ENCODE results near the gene ABCG4. TPM values are rescaled to one million over a fixed set of nuclear protein-coding genes. Genes with fewer than 3 reads are reported as not detected.

The ABCG4 gene
- total RNA-seq = under 1 TPM; 0.05 to 0.17 TPM
- polyA plus RNA-seq = under 1 TPM in 1 of 2 donors, not detected in 1; 0.03 TPM

GRCh38 chr11:119149018-119149785, at the start of gene ABCG4:
Gene ABCG4 (plus strand): TSS chr11:119149052. CDS start chr11:119149966, 914 bp downstream.
- WGBS = 2% methylated on average over 73 of the region's 73 CpGs
- Histone ChIP-seq H3K9me3 (ENCODE audit: control insufficient read depth in 4 of 4, low read length in 3 of 4) (no peaks in the 10 kb centered on the region), H3K27me3 (ENCODE audit: control insufficient read depth in 4 of 4, insufficient read depth in 4 of 4, low read length in 3 of 4) (peaks cover 0 to 4% (median 0%) of the 10 kb centered on the region in 4 donors), H3K27ac (ENCODE audit: low read depth in 1 of 2, low read length in 2 of 2) (no peak within 1 kb of the TSS), H3K9ac (ENCODE audit: low read depth in 1 of 2, low read length in 2 of 2) (no peak within 1 kb of the TSS), H3K4me3 (ENCODE audit: low read depth in 1 of 3, low read length in 3 of 3) (peak within 1 kb of the TSS in 2 of 3 donors; percentile 16 to 62), H3K36me3 (ENCODE audit: control insufficient read depth in 4 of 4, insufficient read depth in 3 of 4, low read depth in 1 of 4, low read length in 3 of 4) (no peaks in the 10 kb centered on the region), H3K4me1 (ENCODE audit: control insufficient read depth in 4 of 4, insufficient read depth in 4 of 4, low read length in 3 of 4) (peaks cover 2 to 16% (median 11%) of the 10 kb centered on the region in 4 donors)
- TF ChIP-seq CTCF (IDR thresholded peaks at IDR 0.05; ENCODE audit: low read depth, low read length, missing input control) (no peak), FOXA1 (IDR thresholded peaks at IDR 0.05) (no peak), ATF3 (IDR thresholded peaks at IDR 0.05) (no peak)
- TF ChIP-seq, protein P1, sequence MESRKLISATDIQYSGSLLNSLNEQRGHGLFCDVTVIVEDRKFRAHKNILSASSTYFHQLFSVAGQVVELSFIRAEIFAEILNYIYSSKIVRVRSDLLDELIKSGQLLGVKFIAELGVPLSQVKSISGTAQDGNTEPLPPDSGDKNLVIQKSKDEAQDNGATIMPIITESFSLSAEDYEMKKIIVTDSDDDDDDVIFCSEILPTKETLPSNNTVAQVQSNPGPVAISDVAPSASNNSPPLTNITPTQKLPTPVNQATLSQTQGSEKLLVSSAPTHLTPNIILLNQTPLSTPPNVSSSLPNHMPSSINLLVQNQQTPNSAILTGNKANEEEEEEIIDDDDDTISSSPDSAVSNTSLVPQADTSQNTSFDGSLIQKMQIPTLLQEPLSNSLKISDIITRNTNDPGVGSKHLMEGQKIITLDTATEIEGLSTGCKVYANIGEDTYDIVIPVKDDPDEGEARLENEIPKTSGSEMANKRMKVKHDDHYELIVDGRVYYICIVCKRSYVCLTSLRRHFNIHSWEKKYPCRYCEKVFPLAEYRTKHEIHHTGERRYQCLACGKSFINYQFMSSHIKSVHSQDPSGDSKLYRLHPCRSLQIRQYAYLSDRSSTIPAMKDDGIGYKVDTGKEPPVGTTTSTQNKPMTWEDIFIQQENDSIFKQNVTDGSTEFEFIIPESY (IDR thresholded peaks at IDR 0.05) = no peak
- no peak for DNase-seq (ENCODE audit: low spot score)

DNA sequence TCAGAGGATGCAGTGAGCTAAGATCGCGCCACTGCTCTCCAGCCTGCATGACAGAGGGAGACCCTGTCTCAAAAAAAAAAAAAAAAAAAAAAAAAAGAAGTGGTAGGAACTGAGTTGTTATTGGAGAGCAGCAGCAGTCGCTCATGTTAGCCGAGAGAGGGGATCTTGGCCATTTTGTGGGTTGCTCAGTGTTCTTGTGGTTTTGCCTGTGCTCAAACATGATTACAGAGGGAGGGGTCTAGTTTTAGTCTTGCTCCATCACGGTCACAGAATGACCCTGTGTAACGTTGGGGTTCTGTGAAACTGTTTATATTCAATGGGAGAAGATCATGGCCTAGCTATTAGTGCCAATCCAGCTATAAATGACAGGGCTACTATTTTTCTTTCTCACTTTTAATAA, 49.1 kb upstream of the ABCG4 start:
- peaks cover 0 to 35% (median 25%) of the 10 kb centered on the region in 4 donors for H3K4me1 ChIP-seq (ENCODE audit: control insufficient read depth in 4 of 4, insufficient read depth in 4 of 4, low read length in 3 of 4)
- 74% methylated on average over 6 of the region's 6 CpGs for WGBS
- H3K27me3 ChIP-seq (ENCODE audit: control insufficient read depth in 4 of 4, insufficient read depth in 4 of 4, low read length in 3 of 4) = no peaks in the 10 kb centered on the region
- DNase-seq (ENCODE audit: low spot score) = no peak
- no peaks in the 10 kb centered on the region for H3K9me3 ChIP-seq (ENCODE audit: control insufficient read depth in 4 of 4, low read length in 3 of 4)
- H3K9ac ChIP-seq (ENCODE audit: low read depth in 1 of 2, low read length in 2 of 2) = no peak overlapping the region
- TF ChIP-seq FOXA1 (IDR thresholded peaks at IDR 0.05) = no peak
- TF ChIP-seq YY1 (IDR thresholded peaks at IDR 0.05) = no peak
- no peak for TF ChIP-seq HNF4G (IDR thresholded peaks at IDR 0.05)
- TF ChIP-seq MAX (IDR thresholded peaks at IDR 0.05) = no peak
- TF ChIP-seq FOXA2 (IDR thresholded peaks at IDR 0.05) = no peak
- TF ChIP-seq GABPA (IDR thresholded peaks at IDR 0.05 in 1 of 2, conservative IDR thresholded peaks at IDR 0.05 in 1 of 2) = no peak
- TF ChIP-seq JUND (IDR thresholded peaks at IDR 0.05) = no peak
- TF ChIP-seq NR2F2 (IDR thresholded peaks at IDR 0.05) = no peak
- TF ChIP-seq, protein P1 (IDR thresholded peaks at IDR 0.05) = no peak
- no peak for TF ChIP-seq HNF4A (conservative IDR thresholded peaks at IDR 0.05)
- no peak for TF ChIP-seq TAF1 (conservative IDR thresholded peaks at IDR 0.05)
- no peak for TF ChIP-seq RXRA (IDR thresholded peaks at IDR 0.05)
- H3K36me3 ChIP-seq (ENCODE audit: control insufficient read depth in 4 of 4, insufficient read depth in 3 of 4, low read depth in 1 of 4, low read length in 3 of 4) = peaks cover 4 to 18% (median 12%) of the 10 kb centered on the region in 4 donors
- H3K4me3 ChIP-seq (ENCODE audit: low read depth in 1 of 3, low read length in 3 of 3) = no peak overlapping the region
- H3K27ac ChIP-seq (ENCODE audit: low read depth in 1 of 2, low read length in 2 of 2) = no peak overlapping the region
